Measurements from ENCODE around the gene ZDHHC11.
"Not testable (repeated sequence)": the region's sequence is repeated elsewhere in the genome, so short reads cannot be mapped to it uniquely, and the experiment has no call there.

Gene ZDHHC11

DNA sequence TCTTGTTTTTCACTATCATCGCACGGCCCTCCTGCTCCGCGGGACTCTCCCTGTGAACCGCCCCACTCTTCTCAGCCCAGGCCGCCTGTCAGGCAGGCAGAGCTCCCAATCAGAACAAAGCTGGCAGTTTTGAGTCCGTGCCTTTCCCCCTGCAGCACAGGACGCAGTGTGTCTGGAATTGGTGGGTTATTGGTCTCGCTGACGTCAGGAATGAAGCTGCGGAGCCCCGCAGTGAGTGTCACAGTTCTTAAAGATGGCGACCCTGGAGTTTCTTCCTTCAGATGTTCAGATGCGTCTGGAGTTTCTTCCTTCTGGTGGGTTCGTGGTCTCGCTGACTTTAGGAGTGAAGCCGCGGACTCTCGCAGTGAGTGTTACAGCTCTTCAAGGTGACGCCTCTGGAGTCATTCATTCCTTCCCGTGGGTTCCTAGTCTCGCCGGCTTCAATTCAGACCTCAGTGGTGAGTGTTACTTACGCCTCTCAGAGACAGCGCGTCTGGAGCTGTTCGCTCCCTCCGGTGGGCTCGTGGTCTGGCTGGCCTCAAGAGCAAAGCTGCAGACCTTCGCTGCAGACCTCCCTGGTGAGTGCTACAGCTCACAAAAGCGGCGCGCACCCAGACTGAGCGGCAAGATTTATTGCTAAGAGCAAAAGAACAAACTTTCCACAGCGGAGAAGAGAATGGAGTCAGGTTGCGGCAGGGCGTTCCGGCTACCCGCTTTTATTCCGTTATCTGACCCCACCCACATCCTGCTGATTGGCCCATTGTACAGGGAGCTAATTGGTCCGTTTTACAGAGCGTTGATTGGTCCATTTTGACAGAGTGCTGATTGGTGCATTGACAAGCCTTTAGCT lies 73.7 kb downstream of the ZDHHC11 start:
- no peak for DNase-seq (ENCODE audit: low spot score)

DNA sequence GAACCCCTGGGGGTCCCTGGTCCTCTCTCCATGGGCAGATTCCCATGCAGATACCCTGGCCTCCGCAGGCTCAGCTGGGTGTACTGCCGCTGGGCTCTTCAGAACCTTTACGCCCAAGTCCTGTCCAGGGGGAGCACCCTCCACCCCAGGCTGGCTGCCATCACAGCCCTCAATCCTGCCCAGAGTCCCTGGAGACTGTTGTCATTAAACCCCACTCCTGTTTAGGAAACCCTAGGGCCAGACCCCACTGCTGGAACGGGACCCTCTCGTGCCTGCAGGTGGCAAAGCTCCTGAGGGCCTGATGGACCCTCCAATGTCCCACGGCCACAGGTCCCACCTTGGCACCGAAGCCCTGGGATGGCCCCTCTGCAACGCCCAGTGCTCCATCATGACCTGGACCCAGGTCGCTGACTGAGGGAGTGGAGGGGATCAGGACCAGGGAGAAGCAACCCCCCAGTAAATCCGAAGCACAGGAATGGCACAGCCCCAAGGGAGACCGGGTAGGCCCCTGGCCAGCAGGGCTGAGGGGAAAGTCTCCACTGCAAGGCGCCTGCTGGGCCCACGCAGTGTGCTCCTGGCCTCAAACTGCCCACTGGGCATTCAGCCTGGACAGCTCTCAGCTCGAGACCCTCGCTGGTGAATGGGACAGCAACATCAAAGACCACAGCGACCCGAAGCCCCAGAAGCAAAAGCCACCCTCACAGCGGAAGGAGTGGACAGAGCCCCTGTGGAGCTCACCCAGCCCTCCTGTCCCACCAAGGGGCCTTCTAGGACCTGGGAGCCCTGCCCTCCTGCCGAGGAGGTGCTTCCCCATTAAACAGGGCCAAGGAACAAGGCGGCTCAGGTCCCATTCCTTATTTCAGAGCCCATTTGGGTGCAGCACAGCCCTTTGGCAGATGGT lies 74.6 kb downstream of the ZDHHC11 start:
- no peak for DNase-seq (ENCODE audit: low spot score)

DNA sequence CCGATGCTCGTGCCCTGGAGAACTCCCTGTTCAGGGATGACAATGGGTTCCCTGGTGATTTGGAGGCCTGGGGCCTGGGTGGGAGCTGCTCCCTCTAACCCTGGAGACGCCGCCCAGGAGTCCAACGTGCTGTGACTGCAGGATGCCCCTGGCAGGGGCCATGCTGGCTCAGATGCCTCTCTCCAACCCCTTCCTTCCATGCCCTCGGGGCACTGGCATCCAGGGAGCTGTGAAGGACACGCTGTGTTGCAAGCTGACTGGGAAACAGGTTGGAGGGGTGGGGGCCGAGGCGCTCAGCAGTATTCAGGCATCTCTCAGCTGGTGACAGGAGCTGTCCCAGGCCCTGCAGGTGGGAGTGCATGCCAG lies 75.2 kb downstream of the ZDHHC11 start:
- DNase-seq (ENCODE audit: low spot score), result not testable (repeated sequence)

DNA sequence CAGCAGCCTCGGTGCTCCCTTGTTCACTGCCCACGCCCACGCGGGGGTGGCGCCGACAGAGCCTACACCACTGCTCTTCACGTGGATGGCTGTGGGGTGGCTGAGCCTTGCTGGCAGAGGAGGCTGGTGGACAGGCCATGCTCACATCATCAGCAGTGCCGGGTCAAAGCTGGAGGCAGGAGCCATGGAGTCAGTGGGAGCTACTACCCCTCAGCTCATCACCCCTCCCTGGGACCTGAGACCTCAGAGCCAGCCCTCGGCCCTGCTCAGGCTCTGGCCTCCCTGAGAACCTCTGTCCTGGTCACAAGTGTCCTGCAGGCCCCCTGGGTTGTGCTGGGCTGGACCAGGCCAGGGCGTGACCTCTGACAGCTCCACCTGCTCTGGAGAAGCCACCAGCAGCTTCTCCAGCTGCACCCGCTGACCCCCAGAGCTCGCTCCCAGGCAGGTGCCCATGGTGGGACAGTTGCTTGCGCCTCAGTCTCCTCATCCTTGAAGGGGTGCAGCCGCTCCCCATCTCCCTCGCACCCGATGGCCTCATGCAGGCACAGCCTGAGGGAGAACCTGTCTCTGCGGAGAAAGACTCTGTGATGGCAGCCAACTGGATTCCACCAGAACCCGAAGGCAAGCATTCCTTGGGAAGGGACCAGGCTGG lies 75.8 kb downstream of the ZDHHC11 start:
- DNase-seq (ENCODE audit: low spot score), result not testable (repeated sequence)

DNA sequence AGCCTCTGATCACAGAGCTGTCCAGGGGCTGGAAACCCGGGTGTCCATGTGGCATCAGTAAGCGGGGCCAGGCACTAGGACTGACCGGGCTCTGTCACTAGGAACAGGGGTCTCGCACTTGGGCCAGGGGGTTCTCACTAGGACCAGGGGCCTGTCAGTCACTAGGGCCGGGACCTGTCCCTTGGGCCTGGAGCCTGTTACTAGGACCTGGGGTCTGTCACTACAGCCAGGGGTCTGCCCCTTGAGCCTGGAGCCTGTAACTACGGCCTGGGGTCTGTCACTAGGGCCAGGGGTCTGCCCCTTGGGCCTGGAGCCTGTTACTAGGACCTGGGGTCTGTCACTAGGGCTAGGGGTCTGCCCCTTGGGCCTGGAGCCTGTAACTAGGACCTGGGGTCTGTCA lies 76.5 kb downstream of the ZDHHC11 start:
- not testable (repeated sequence) for DNase-seq (ENCODE audit: low spot score)

DNA sequence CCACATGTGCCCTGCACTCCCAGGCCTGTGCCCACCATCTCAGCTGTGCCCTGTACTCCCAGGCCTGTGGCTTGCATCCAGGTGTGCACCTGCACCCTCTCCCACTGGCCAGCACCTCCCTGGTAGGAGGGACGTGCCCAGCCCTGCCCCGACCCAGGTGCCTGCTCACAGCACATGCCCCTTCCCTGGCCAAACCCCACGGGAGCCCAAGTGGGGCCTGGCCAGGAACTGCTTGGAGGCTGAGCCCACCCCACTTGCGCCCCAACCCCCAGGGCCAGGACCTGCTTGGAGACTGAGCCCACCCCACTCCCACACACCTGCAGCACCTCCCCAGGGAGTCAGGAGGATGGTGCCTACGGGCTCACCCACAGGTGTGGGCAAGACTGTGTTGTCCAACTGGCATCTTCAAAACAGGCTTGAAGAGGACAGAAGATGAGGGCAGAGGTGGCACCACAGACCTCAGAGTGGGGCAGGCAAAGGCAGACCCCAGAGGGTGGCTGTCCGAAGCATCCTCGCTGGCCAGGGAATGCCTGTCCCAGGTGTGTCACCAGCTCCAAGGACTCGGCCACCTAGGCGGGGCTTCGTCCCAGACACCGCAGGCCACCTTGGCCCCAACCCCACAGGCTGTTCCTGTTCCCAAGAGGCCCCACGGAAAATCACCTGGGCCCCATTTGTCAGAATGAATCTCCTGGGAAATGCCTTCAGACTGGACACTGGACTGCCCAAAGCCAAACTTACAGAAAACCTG lies 77.1 kb downstream of the ZDHHC11 start:
- no peak for DNase-seq (ENCODE audit: low spot score)

DNA sequence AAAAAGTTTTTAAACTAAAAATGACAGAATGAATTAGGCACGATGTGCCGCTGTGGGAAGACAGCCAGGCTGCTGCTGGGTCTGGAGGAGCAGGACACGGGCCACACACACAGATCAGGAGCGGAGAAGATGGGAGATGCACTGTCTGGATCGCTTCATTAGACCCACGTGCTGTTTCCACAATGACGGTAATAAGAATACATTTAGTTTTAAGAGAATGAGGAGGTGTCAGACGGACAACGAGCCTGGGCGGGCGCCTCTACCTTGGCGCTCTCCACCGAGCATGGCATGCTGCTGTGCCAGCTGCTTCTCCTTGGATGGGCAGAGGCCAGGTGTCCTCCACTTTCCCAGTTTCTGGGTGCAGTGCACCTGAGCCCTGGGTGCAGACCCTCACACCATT lies 77.9 kb downstream of the ZDHHC11 start:
- DNase-seq (ENCODE audit: low spot score), result not testable (repeated sequence)

DNA sequence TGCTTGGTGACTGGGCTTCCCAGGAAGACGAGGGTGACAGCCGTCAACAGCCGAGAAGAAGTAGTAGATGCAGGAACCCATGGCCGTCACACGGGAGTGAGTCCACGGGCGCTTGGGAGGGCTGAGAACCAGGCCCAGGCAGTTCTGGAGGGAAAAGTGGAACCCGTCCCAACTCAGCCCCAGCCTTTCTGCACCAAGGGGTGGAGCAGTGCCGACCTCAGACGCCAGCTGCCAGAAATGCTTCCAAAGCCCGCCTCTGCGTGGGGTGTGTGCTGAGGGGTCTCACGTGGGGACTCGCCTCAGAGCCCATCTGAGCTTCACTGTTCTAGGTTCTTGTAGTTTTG lies 78.3 kb downstream of the ZDHHC11 start:
- DNase-seq (ENCODE audit: low spot score), result not testable (repeated sequence)

DNA sequence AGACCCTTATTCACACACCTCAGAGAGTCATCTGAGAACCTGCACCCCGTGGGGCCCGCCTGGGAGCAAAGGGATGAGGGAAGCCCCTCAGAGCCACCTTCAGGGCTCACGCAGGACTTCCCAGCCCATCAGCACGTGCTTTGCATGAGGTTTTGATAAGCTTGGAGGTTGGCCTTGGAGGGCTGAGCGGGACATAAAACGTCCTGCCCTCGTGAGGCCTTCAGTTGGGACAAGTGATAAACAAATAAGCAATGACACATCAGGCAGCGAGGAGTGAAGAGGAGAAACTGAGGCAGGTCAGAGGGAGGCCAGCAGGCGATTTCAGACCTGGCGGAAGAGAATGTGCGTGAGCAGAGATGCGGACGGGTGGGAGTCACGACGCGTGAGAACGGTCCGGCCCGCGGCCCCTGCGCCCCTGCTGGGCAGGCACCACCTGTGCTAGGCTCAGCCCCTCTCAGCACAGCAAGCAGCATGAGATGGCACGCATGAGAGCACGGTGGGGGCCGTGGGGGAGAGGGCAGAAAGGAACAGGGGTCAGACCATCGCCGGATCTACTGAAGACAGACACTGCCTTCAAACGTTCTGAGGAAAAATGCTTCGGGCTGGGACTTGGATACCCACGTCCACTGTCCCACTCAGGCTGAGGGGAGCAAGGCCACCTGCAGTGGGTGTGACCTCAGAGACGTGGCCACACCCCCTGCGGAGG lies 78.8 kb downstream of the ZDHHC11 start:
- DNase-seq (ENCODE audit: low spot score), result not testable (repeated sequence)

DNA sequence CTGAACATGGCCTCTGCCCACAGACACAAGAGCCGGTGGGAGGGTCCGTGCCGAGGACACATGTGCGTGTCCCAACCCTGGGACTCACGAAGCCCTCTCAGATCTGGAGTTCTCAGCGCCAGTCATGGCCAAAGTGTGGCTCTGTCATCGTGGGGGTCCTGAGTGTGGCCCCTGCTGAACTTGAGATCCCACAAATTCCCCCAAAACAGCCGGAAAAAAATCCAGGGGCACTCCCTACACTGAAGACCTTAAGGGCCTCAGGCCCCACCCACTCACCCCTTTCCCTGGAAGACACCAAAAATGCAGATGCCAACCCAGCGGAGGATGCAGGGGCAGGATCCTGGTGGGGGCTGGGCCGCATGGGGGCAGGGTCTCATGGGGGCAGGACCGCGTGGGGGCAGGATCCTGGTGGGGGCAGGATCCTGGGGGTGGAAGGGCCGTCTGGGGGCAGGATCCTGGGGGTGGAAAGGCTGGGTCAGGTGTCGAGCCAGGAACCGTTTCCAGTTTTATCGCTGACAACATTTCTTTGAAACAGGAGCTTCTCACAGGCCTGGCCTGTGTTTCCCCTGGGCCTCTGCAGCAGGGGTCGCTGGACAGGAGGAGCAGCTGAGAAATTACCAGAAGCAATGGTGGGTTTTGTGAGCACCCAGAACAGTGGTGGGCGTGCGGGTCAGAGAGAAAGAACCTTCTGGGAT lies 79.6 kb downstream of the ZDHHC11 start:
- DNase-seq (ENCODE audit: low spot score), result not testable (repeated sequence)

DNA sequence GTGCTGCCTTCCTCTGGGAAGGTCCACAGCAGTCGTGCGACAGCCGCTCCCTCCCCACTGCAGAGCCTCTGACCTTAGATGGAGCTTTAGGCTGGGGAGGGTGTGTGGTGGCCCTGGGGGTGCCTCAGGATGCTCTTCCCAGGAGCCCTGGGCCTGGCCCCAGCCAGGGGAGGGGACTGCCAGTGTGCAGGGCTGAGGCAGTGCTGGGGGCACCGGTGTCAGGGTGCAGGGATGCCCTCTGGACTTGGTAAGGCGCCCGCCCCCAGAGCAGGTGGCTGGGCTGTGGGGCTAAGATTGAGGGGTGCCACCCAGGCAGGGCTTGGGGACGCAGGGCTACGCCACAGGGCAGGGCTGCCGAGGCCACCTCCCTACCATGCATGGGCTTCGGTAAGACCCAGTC lies 80.2 kb downstream of the ZDHHC11 start:
- DNase-seq (ENCODE audit: low spot score), result not testable (repeated sequence)

DNA sequence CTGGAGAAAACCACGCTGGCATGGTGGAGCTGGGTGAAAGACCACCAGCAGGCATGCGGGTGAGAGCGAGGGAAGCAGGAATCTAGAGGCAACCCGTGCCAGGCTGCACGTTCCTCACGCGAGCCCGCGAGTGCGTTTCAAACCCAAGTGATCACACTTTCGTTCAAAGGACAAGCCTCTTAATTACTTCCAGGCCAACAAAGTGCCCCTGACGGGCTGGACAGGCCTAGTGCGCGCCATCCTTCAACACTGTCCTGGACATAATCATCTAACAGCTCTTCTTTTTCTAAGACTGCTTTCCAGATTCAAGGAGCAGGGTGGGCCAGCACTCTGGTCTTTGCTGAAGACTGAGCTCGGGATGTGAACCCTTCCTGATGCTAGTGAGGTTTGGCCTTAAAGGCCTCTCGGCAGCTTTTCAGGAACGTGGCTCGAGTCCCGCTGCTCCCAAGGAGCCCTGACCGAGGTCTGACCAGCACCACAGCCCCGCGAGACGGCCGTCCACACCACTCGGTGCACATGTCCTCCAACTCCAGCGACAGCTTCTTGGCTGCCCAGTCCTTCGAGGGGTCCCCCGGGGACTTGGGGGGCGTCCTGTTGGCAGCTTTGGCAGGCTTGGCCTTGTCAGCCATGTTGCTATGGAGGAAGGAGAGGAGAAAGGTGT lies 81.2 kb downstream of the ZDHHC11 start:
- DNase-seq (ENCODE audit: low spot score), result not testable (repeated sequence)

DNA sequence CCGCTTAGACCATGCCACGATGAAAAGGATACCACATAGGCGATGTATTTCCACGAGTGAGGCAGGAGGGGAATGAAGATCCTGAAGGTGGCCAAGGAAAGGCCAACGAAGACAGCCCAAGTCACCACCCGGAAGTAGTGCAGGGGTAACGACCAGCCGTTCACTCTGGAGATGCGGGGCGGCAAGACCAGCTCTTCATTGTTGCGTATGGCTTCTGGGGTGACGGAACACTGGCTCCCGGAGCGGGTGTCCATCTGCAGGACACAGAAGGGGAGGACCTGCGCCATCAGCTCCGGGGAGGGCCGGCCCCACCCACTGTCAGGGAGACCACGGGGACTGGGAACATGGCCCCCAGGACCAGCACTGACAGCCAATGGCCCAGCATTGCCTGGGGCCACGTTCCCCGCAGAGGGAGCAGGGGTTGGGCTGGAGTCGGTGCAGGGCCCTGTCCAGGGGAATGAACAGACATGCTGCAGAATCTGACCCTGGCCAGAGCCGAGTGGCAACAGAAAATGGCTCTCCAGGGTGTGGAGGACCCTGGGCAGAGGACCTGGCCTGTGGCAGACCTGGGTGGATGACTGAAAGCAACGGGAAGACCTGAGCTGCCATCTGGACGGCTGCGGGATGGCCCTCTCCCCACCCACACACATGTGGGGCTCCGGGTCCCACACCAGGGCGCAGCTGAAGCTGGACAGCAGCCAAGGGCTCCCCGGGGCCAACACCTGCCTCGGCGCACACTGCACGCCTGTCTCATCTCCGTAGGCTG lies 83.9 kb downstream of the ZDHHC11 start:
- DNase-seq (ENCODE audit: low spot score), result no peak

DNA sequence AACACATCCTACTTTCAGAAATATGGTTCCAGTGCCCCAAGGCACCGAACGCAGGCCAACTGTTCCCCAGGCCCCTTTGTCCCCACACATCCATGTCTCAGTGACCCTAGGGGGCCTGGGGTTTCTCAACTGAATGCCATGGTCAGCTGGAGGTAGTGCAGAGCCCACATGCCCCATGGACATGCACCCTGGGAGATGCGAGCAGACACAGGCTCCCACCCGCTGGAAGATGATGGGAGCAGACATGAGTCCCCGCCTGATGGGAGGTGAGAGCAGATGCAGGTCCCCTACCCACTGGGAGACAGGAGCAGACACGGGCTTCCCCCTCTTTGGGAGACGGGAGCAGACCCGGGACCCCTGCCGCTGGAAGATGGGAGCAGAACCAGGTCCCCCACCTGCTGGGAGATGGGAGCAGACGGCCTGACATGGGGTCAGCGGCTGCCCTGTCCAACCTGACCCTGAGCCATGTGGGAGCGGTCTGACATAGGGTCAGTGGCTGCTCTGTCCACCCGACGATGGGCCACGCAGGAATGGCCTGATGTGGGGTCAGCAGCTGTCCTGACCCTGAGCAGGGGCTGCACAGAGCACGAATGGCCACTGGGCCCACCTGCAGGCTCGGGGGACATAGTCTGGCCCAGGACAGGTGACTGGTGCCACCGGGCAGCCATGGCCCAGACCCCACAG lies 84.7 kb downstream of the ZDHHC11 start:
- DNase-seq (ENCODE audit: low spot score), result no peak

DNA sequence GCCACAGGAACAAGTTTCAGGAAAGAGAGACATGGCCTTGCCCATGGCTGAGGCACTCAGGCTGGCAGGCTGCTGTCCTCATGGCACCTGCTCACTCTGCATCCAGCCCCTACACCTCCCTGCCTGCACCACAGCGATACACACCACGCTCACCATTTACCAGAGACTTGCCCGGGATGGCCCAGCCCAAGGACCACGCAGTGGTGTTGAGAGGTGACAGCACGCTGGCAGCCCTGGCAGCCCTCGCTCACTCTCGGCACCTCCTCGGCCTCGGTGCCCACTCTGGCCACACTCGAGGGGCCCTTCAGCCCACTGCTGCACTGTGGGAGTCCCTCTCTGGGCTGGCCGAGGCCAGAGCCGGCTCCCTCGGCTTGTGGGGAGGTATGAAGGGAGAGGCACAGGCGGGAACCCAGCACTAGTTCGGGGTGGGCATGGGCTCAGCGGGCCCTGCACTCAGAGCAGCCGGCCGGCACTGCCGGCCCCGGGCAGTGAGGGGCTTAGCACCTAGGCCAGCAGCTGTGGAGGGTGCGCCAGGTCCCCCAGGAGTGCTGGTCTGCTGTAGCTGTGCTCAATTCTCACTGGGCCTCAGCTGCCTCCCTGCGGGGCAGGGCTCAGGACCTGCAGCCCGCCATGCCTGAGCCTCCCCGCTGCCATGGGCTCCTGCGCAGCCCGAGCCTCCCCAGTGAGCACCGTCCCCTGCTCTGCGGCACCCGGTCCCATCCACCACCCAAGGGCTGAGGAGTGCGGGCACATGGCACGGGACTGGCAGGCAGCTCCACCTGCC lies 86.6 kb downstream of the ZDHHC11 start:
- no peak for DNase-seq (ENCODE audit: low spot score)

DNA sequence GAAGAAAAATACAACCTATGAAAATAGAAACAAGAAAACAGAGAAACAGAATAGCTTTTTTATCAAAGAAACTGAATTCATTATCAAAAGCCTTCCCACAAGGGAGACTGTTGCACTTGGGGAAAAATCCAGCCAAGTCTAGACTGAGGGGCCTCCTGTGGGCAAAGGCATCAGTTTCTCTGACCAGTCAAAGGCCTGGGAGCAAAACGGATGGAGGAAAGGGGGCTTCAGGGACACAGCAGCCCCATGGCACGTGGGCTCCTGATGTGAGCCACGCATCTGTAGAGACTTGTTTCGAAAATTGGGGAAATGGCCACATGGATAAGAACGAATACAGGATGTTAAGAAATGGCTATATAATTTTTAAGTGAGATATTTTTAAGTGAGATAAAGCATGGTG lies 87.4 kb downstream of the ZDHHC11 start:
- no peak for DNase-seq (ENCODE audit: low spot score)

DNA sequence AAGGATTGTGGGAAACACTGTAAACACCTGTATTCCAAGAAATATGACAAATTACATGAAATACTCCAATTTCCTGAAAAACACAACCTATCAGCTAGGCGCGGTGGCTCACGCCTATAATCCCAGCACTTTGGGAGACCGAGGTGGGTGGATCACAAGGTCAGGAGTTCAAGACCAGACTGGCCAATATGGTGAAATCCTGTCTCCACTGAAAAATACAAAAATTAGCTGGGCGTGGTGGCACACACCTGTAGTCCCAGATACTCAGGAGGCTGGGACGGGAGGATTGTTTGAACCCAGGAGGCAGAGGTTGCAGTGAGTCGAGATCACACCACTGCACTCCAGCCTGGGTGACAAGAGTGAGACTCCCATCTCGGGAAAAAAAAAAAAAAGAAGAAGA lies 87.8 kb downstream of the ZDHHC11 start:
- DNase-seq (ENCODE audit: low spot score), result not testable (repeated sequence)
